CD4-positive, alpha-beta T cell (primary cell): ENCODE data around the gene PLA2G4B. TPM values are rescaled to one million over a fixed set of nuclear protein-coding genes. Genes with fewer than 3 reads are reported as not detected.

Experiments
- ATAC-seq: fragments of 200-7000 bp; cut with Tn5 transposase; one replicate; pipeline ENCODE4 v1.10.0; 2022; ENCODE audit warnings: mild to moderate bottlenecking; ENCODE audit not compliant: poor library complexity
- CTCF ChIA-PET: fragments of 350-600 bp; sonication (Branson Sonifier 250); formaldehyde crosslinking; loops from one replicate; lab custom pipeline; 2021; ENCODE audit warnings: antibody characterized with exemption, inconsistent platforms; lab: Charles Lee
- POLR2A ChIA-PET: fragments of 350-600 bp; sonication (Branson Sonifier 250); formaldehyde crosslinking; loops from one replicate; lab custom pipeline; 2021; ENCODE audit warnings: antibody characterized with exemption, inconsistent platforms; lab: Charles Lee
- DNase-seq, 14 experiments: peaks; one replicate each; pipeline ENCODE4 v3.0.0-alpha.2; 2013 to 2020; ENCODE audit warnings: mixed read lengths in 2 of 14
- H3K27ac ChIP-seq, 2 donors: one replicate each; pipeline versions ENCODE4 v1.5.1 to v1.7.0; 2013; ENCODE audit warnings: low read length in 2 of 2, low read depth in 1 of 2, mild to moderate bottlenecking in 1 of 2
- H3K27me3 ChIP-seq, 2 experiments: 1 replicate in 1 of 2; 2 replicates in 1 of 2; pipeline versions ENCODE4 v1.6.1 to v1.7.0; 2013; ENCODE audit warnings: low read length in 2 of 2, control low read depth in 1 of 2, mild to moderate bottlenecking in 1 of 2, moderate library complexity in 1 of 2; ENCODE audit not compliant: insufficient read depth in 2 of 2, control insufficient read depth in 1 of 2
- H3K36me3 ChIP-seq: one replicate; pipeline ENCODE4 v1.6.1; 2013; ENCODE audit warnings: low read length, control low read depth; ENCODE audit not compliant: insufficient read depth
- H3K4me1 ChIP-seq: one replicate; pipeline ENCODE4 v1.6.1; 2013; ENCODE audit warnings: low read length, control low read depth; ENCODE audit not compliant: insufficient read depth
- H3K4me3 ChIP-seq: one replicate; pipeline ENCODE4 v1.5.1; 2013; ENCODE audit warnings: mild to moderate bottlenecking, low read length, moderate library complexity
- H3K9me3 ChIP-seq, 2 experiments: 1 replicate in 1 of 2; 2 replicates in 1 of 2; pipeline versions ENCODE4 v1.6.1 to v1.7.0; 2013; ENCODE audit warnings: low read length in 2 of 2, mild to moderate bottlenecking in 2 of 2, control low read depth in 1 of 2, moderate library complexity in 1 of 2; ENCODE audit not compliant: control insufficient read depth in 1 of 2, insufficient read depth in 1 of 2
- H3K27ac Mint-ChIP-seq: one replicate; pipeline ENCODE4 v1.8.0; 2020; ENCODE audit warnings: mixed read lengths
- H3K27me3 Mint-ChIP-seq: one replicate; pipeline ENCODE4 v1.8.0; 2021; ENCODE audit warnings: mixed read lengths
- H3K36me3 Mint-ChIP-seq: one replicate; pipeline ENCODE4 v1.8.0; 2021; ENCODE audit warnings: low read depth, mixed read lengths
- H3K4me1 Mint-ChIP-seq: one replicate; pipeline ENCODE4 v1.8.0; 2021; ENCODE audit warnings: low read depth, mixed read lengths
- H3K4me3 Mint-ChIP-seq: one replicate; pipeline ENCODE4 v1.8.0; 2020; ENCODE audit warnings: mild to moderate bottlenecking, mixed read lengths
- H3K9me3 Mint-ChIP-seq: one replicate; pipeline ENCODE4 v1.8.0; 2020; ENCODE audit warnings: mixed read lengths
- intact Hi-C, 2 experiments: fragments of 100-400 bp; cut with DNase I in 1 of 2; cut with micrococcal nuclease in 1 of 2; formaldehyde crosslinking; loops; one replicate each; pipeline versions ENCODE4 v1.15.1 to v1.9.0; 2023 to 2025; cut with DNase I, micrococcal nuclease
- polyA plus RNA-seq, 2 donors: library from polyadenylated mRNA; unstranded; fragments of 120-200 nt; gene quantifications; one replicate each; pipeline ENCODE4 v1.2.1, GENCODE V29; 2013
- total RNA-seq, 174 experiments: library from RNA in 2 of 174; stranded (reverse) in 2 of 174; gene quantifications; one replicate each; pipeline ENCODE4 v1.2.3 and lab custom pipeline; 2021 to 2026
- TF ChIP-seq, protein P1 (sequence below): fragments of 200-600 bp; IDR thresholded peaks from one replicate; pipeline ENCODE4 v1.8.0; 2022; ENCODE audit warnings: antibody characterized with exemption, mild to moderate bottlenecking

The PLA2G4B gene, protein sequence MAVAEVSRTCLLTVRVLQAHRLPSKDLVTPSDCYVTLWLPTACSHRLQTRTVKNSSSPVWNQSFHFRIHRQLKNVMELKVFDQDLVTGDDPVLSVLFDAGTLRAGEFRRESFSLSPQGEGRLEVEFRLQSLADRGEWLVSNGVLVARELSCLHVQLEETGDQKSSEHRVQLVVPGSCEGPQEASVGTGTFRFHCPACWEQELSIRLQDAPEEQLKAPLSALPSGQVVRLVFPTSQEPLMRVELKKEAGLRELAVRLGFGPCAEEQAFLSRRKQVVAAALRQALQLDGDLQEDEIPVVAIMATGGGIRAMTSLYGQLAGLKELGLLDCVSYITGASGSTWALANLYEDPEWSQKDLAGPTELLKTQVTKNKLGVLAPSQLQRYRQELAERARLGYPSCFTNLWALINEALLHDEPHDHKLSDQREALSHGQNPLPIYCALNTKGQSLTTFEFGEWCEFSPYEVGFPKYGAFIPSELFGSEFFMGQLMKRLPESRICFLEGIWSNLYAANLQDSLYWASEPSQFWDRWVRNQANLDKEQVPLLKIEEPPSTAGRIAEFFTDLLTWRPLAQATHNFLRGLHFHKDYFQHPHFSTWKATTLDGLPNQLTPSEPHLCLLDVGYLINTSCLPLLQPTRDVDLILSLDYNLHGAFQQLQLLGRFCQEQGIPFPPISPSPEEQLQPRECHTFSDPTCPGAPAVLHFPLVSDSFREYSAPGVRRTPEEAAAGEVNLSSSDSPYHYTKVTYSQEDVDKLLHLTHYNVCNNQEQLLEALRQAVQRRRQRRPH
- 10 to 100 TPM; 33.7 to 34.6 TPM for total RNA-seq
- 10.7 TPM for polyA plus RNA-seq (2013, experiment 1 of 2)
- polyA plus RNA-seq (2013, experiment 2 of 2) = 19.9 TPM
- 0 to 9.2 (median 2.1) reads per million in 172 experiments for total RNA-seq (lab: John Stamatoyannopoulos, UW)

DNA sequence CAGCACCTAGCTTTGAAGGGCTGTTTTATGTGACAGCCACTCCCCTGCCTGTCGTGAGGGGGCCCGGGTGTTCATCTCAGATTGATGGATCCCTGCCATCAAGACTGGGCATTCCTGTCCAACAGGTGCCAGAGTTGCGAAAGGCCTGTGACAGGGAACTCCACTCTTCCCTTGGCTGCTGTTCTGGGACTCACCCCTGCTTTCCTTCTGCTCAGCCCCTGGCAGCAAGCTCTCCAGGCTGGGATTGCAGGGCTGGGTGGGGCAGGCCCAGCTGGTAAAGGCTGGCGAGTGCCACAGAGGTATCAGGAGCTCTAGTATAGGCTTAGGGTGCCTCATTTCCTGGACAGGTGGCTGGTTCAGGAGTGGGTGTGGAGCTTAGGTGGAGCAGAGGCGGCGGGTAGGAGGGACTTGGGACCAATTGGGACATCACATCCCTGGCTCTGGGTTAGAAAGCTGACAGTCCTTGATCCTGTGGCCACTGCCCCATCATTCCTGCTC, at the start of gene PLA2G4B:
Gene PLA2G4B (plus strand): TSS at position 448 of the 498 bp plus-strand sequence. CDS start 67 bp downstream, outside the sequence.
- H3K9me3 ChIP-seq = no peaks in the 10 kb centered on the region
- intact Hi-C loops = no loop called here
- peaks cover 20% of the 10 kb centered on the region for H3K4me1 ChIP-seq
- Mint-ChIP-seq H3K27ac (no peak within 1 kb of the TSS), H3K4me3 (no peak within 1 kb of the TSS), H3K27me3 (no peaks in the 10 kb centered on the region), H3K36me3 (peaks cover 35% of the 10 kb centered on the region), H3K4me1 (peaks cover 16% of the 10 kb centered on the region), H3K9me3 (no peaks in the 10 kb centered on the region)
- POLR2A ChIA-PET = no interaction called here
- TF ChIP-seq, protein P1, sequence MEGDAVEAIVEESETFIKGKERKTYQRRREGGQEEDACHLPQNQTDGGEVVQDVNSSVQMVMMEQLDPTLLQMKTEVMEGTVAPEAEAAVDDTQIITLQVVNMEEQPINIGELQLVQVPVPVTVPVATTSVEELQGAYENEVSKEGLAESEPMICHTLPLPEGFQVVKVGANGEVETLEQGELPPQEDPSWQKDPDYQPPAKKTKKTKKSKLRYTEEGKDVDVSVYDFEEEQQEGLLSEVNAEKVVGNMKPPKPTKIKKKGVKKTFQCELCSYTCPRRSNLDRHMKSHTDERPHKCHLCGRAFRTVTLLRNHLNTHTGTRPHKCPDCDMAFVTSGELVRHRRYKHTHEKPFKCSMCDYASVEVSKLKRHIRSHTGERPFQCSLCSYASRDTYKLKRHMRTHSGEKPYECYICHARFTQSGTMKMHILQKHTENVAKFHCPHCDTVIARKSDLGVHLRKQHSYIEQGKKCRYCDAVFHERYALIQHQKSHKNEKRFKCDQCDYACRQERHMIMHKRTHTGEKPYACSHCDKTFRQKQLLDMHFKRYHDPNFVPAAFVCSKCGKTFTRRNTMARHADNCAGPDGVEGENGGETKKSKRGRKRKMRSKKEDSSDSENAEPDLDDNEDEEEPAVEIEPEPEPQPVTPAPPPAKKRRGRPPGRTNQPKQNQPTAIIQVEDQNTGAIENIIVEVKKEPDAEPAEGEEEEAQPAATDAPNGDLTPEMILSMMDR = no peak
- H3K4me3 ChIP-seq = no peak within 1 kb of the TSS
- H3K36me3 ChIP-seq = peaks cover 50% of the 10 kb centered on the region
- H3K27me3 ChIP-seq = no peaks in the 10 kb centered on the region
- ATAC-seq (no peak), DNase-seq (no peak)
- no peak within 1 kb of the TSS for H3K27ac ChIP-seq
- CTCF ChIA-PET = no interaction called here

DNA sequence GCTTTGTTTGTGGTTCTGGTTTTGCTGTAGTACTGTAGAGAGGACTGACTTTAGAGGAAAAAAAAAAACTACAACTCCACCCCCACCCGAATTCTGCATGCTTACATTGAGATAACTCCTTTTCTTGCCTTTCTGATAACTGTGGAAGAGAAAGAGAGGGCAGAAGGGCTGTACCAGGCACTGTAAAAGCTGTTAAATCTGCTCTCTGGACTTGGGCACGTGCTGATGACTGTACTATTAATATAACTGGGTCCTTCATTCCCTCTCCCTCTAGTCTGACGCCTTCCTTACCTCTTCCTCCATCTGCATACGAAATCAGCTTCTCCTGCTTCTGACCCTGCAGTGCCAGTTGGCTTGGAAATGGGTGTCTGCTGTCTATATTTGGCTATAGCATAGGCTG, 49.4 kb upstream of the PLA2G4B start:
- Histone ChIP-seq H3K4me1 (peaks cover 14% of the 10 kb centered on the region), H3K27ac (no peak overlapping the region), H3K4me3 (no peak overlapping the region), H3K36me3 (no peaks in the 10 kb centered on the region), H3K27me3 (no peaks in the 10 kb centered on the region), H3K9me3 (no peaks in the 10 kb centered on the region)
- H3K36me3 Mint-ChIP-seq = no peaks in the 10 kb centered on the region
- TF ChIP-seq, protein P1 = no peak
- no peak for ATAC-seq
- ChIA-PET POLR2A (no interaction called here), CTCF (interaction anchor here (0.9 kb wide), 1 partner anchor 15 kb away, joined by 3 read pairs; the partner anchor contains the start of gene MAPKBP1)
- intact Hi-C loops = no loop called here
- no peak overlapping the region for H3K27ac Mint-ChIP-seq
- no peaks in the 10 kb centered on the region for H3K27me3 Mint-ChIP-seq
- H3K4me1 Mint-ChIP-seq = peaks cover 47% of the 10 kb centered on the region
- H3K4me3 Mint-ChIP-seq = no peak overlapping the region
- DNase-seq = no peak
- H3K9me3 Mint-ChIP-seq = no peaks in the 10 kb centered on the region

DNA sequence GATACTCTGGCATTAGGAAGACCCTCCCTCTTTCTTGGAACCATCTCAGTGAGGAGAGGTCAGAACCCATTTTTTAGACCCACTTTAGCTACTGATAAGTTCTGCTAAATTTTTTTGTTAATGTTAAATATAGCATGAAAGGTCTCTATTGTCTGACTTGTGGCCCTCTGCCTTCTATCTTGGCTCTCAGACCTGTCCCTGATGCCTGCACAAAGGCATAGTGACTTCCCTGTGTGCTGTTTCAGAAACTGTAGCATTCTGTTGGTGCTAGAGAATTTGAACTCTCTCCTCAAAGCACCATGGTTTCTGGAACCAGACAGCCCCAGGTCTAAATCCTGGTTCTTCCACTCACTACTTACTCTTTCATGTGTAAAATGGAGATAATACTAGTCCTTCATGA, 49.0 kb upstream of the PLA2G4B start:
- peaks cover 14% of the 10 kb centered on the region for H3K4me1 ChIP-seq
- Mint-ChIP-seq H3K9me3 (no peaks in the 10 kb centered on the region), H3K4me1 (peaks cover 51% of the 10 kb centered on the region), H3K27ac (no peak overlapping the region), H3K36me3 (no peaks in the 10 kb centered on the region), H3K4me3 (no peak overlapping the region), H3K27me3 (no peaks in the 10 kb centered on the region)
- no peaks in the 10 kb centered on the region for H3K9me3 ChIP-seq
- CTCF ChIA-PET = no interaction called here
- no peak for ATAC-seq
- no peaks in the 10 kb centered on the region for H3K36me3 ChIP-seq
- intact Hi-C loops = no loop called here
- no peaks in the 10 kb centered on the region for H3K27me3 ChIP-seq
- H3K4me3 ChIP-seq = no peak overlapping the region
- POLR2A ChIA-PET = no interaction called here
- DNase-seq = no peak
- H3K27ac ChIP-seq = no peak overlapping the region
- TF ChIP-seq, protein P1 = no peak
